Subcutaneous adipose tissue (tissue), 4 donors: ENCODE measurements around the gene CLSTN1. TPM values are rescaled to one million over a fixed set of nuclear protein-coding genes. Genes with fewer than 3 reads are reported as not detected.

Experiments
- total RNA-seq, 4 donors: library from RNA; depleted of rRNA; stranded (reverse); fragments of >200 nt; gene quantifications; one replicate each; pipeline ENCODE4 v1.1.0, GENCODE V29; 2016
- TF ChIP-seq, protein P1 (sequence below): fragments of 450-650 bp; IDR thresholded peaks from one replicate; pipeline ENCODE4 v1.5.1; 2016; ENCODE audit warnings: low read depth, mild to moderate bottlenecking, control low read depth, antibody characterized with exemption, moderate library complexity

The CLSTN1 gene
- total RNA-seq, 4 donors from 2014 or later: 17.9 to 29.7 (median 24.9) TPM

DNA sequence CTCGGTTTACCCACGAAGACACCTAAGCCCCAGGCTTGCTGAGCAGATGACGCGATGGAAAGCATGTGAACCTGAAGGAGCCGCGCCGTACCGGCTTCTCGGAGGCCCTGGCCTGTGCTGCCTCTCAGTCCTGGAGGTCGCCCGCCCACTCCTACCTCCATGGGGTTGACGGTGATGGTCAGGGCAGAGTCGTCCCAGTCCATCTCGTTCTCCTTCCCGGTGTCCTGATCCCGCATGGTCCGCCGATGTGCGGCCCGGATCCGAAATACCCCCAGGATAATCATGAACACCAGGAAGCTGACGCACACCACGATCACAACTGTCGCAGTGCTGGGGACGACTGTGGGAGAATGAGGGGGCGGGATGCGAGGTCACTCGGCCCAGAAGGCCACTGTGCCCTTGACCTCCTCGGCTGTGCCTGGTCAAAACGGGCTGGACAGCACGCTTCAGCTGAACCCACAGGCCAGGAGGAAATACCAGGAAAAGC, 92.7 kb downstream of the CLSTN1 start:
- TF ChIP-seq, protein P1, sequence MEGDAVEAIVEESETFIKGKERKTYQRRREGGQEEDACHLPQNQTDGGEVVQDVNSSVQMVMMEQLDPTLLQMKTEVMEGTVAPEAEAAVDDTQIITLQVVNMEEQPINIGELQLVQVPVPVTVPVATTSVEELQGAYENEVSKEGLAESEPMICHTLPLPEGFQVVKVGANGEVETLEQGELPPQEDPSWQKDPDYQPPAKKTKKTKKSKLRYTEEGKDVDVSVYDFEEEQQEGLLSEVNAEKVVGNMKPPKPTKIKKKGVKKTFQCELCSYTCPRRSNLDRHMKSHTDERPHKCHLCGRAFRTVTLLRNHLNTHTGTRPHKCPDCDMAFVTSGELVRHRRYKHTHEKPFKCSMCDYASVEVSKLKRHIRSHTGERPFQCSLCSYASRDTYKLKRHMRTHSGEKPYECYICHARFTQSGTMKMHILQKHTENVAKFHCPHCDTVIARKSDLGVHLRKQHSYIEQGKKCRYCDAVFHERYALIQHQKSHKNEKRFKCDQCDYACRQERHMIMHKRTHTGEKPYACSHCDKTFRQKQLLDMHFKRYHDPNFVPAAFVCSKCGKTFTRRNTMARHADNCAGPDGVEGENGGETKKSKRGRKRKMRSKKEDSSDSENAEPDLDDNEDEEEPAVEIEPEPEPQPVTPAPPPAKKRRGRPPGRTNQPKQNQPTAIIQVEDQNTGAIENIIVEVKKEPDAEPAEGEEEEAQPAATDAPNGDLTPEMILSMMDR: no peak

DNA sequence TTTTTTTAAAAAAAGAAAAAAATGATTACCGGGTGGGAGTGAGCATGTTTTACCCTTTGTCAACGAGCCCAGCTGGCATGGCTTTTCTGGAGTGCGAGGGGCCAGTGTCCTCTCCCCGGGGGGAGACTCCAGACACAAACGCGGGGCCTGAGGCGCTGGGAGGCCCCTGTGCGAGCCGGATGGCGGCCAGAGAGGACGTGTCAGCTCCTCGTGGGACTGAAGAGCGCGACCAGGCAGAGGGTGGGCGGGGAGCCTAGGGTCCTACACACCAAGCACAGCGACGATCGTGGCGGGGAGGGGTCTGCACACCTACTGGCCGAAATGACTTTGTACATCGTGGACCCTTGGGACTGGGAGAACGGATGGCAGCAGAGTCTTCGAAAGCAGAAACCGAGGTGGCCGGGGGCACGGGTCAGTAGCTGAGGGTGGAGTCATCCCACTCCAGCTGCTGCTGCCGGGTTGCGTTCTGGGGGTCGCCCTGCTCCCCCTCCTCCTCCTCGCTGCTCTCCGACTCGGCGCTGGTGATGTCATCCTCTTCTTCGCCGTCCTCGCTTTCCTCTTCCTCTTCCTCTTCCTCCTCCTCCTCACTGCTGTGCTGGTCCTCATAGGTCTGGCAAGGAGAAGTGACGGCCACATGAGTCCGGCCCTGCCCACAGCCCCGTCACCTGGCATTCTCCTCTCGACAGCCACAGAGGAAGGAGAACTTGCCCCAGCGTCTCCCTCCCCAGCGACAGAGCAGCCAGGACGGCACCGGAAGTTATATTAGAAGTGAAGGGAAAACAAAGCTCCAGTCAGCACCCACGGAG, 93.5 kb downstream of the CLSTN1 start:
- TF ChIP-seq, protein P1: no peak

DNA sequence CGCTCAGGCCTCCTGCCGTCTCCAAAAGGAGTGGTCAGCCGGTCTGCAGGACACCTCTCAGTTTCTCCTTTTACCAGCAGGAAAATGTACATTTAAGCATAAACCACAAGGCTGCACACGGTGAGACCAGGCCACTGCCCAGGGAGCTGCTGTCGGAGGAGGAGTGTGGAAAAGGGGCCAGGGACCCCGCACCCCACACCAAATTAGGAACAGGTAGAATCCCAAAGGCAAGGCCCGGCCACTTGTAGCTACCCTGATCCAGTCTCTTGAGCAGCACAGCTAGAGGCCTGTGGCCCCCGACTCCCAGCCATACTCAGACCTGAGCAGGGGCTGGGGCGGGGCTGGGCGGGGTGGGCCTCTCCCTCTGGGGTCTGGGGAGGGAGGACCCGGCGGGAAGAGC, 94.2 kb downstream of the CLSTN1 start:
- TF ChIP-seq, protein P1: no peak

DNA sequence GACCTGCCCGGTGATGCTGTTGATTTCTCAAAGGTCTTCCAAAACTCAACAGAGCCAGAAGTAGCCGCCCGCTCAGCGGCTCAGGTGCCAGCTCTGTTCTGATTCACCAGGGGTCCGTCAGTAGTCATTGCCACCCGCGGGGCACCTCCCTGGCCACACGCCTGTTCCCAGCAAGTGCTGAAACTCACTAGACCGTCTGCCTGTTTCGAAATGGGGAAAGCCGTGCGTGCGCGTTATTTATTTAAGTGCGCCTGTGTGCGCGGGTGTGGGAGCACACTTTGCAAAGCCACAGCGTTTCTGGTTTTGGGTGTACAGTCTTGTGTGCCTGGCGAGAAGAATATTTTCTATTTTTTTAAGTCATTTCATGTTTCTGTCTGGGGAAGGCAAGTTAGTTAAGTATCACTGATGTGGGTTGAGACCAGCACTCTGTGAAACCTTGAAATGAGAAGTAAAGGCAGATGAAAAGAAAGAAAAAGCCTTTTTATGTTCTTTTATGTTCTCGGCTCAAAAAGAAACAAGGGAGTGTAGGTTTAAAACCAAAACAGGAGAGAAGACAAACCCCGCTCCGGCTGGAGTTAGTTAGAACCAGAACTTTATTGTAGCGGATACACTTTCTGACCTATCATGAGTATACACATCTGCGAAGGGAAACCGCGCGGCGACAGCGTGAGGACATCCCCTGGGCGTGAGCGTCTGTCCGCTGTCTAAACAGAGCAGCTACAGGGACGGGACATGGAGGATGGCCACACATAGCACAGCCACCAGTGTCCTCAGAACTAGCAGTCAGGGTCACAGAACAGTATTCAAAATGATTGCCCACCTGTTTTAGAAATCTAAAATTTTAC, 95.1 kb downstream of the CLSTN1 start:
- TF ChIP-seq, protein P1: no peak

DNA sequence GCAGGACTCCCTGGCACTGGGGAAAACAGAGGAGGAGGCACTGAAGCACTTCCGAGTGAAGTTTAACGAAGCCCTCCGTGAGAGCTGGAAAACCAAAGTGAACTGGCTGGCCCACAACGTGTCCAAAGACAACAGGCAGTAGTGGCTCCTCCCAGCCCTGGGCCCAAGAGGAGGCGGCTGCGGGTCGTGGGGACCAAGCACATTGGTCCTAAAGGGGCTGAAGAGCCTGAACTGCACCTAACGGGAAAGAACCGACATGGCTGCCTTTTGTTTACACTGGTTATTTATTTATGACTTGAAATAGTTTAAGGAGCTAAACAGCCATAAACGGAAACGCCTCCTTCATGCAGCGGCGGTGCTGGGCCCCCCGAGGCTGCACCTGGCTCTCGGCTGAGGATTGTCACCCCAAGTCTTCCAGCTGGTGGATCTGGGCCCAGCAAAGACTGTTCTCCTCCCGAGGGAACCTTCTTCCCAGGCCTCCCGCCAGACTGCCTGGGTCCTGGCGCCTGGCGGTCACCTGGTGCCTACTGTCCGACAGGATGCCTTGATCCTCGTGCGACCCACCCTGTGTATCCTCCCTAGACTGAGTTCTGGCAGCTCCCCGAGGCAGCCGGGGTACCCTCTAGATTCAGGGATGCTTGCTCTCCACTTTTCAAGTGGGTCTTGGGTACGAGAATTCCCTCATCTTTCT, 96.7 kb downstream of the CLSTN1 start:
- TF ChIP-seq, protein P1: no peak

DNA sequence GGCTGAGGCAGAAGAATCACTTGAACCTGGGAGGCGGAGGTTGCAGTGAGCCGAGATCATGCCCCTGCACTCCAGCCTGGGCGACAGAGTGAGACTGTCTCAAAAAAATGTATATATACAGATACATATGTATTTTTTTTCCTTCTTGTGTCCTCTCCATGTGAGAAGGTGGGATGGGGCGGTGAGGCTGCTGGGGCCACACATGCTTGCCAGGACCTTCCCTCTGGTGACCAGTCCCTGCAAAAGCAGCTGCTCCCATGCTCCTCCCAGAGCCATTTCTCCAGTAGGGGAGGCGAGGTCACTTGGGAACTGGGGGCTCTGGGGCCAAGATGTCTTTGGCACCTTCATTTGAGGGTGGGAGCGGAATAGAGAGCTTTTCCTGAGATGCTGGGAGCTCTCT, 97.4 kb downstream of the CLSTN1 start:
- TF ChIP-seq, protein P1: no peak
